ENCODE measurements around the gene MAP2.

- TF ChIP-seq CTCF (IDR thresholded peaks at IDR 0.05) (no peak), POLR2A (IDR thresholded peaks at IDR 0.05) (no peak), POLR2AphosphoS5 (IDR thresholded peaks at IDR 0.05; ENCODE audit: insufficient read depth in 1 of 2, low read depth in 1 of 2) (no peak)
Observed at GRCh38 chr2:209767316-209767715, 343.5 kb downstream of the MAP2 start.
